B cell (primary cell): ENCODE results near the gene LRRN2. TPM values are rescaled to one million over a fixed set of nuclear protein-coding genes. Genes with fewer than 3 reads are reported as not detected.

Experiments
- ATAC-seq: fragments of 200-7000 bp; cut with Tn5 transposase; one replicate; pipeline ENCODE4 v1.10.0; 2021; ENCODE audit warnings: low read depth, mild to moderate bottlenecking, moderate number of reproducible peaks, moderate library complexity
- CTCF ChIA-PET: fragments of 350-600 bp; sonication (Branson Sonifier 250); formaldehyde crosslinking; loops from one replicate; lab custom pipeline; 2021; ENCODE audit warnings: antibody characterized with exemption, inconsistent platforms; lab: Charles Lee
- POLR2A ChIA-PET: fragments of 350-600 bp; sonication (Branson Sonifier 250); formaldehyde crosslinking; loops from one replicate; lab custom pipeline; 2021; ENCODE audit warnings: antibody characterized with exemption; lab: Charles Lee
- DNase-seq: peaks from one replicate; pipeline ENCODE4 v3.0.0; 2013
- H2AFZ ChIP-seq: 2 replicates; pipeline ENCODE4 v1.6.1; 2012; ENCODE audit warnings: mild to moderate bottlenecking, low read depth, low read length; ENCODE audit not compliant: insufficient read depth, poor library complexity, severe bottlenecking
- H3K27ac ChIP-seq, 2 donors: 1 replicate in 1 of 2; 2 replicates in 1 of 2; pipeline ENCODE4 v1.5.1; 2012 to 2013; ENCODE audit warnings: low read length in 2 of 2, mild to moderate bottlenecking in 2 of 2, moderate library complexity in 1 of 2
- H3K27me3 ChIP-seq, 4 experiments: fragments of 200-600 bp in 1 of 4; sonication (generic) in 1 of 4; replicated peaks in 1 of 4; 1 replicate in 2 of 4; 2 replicates in 2 of 4; pipeline versions ENCODE4 v1.6.1 to v1.7.0; 2013 to 2016; ENCODE audit warnings: low read length in 3 of 4, mild to moderate bottlenecking in 2 of 4, mixed read lengths in 1 of 4, moderate library complexity in 1 of 4; ENCODE audit not compliant: insufficient read depth in 4 of 4, control insufficient read depth in 3 of 4; ENCODE audit errors: control extremely low read depth in 1 of 4
- H3K36me3 ChIP-seq, 2 experiments: replicated peaks in 1 of 2; 1 replicate in 1 of 2; 2 replicates in 1 of 2; pipeline versions ENCODE4 v1.6.1 to v1.7.1; 2013; ENCODE audit warnings: low read length in 1 of 2; ENCODE audit not compliant: insufficient read depth in 2 of 2, control insufficient read depth in 1 of 2; ENCODE audit errors: control extremely low read depth in 1 of 2, extremely low read depth in 1 of 2
- H3K4me1 ChIP-seq, 2 donors: fragments of 200-600 bp in 1 of 2; sonication (generic) in 1 of 2; 1 replicate in 1 of 2; 2 replicates in 1 of 2; pipeline versions ENCODE4 v1.5.1 to v1.6.1; 2013 to 2017; ENCODE audit warnings: low read length in 2 of 2; ENCODE audit not compliant: control insufficient read depth in 2 of 2, insufficient read depth in 2 of 2
- H3K4me2 ChIP-seq: replicated peaks from 2 replicates; pipeline ENCODE3; 2012; ENCODE audit warnings: mild to moderate bottlenecking, low read depth, low read length; ENCODE audit not compliant: poor library complexity, severe bottlenecking
- H3K4me3 ChIP-seq, 5 experiments: fragments of 200-600 bp in 1 of 5; sonication (generic) in 1 of 5; 1 replicate in 3 of 5; 2 replicates in 2 of 5; pipeline versions ENCODE4 v1.5.1 to v1.7.0; 2011 to 2016; ENCODE audit warnings: low read length in 4 of 5, mild to moderate bottlenecking in 4 of 5, low read depth in 2 of 5, control low read depth in 1 of 5, moderate library complexity in 1 of 5; ENCODE audit not compliant: insufficient read depth in 1 of 5; ENCODE audit errors: control extremely low read depth in 1 of 5, extremely low read depth in 1 of 5
- H3K79me2 ChIP-seq: fragments of 200-600 bp; sonication (generic); one replicate; pipeline ENCODE4 v1.6.0; 2016; ENCODE audit warnings: low read length; ENCODE audit not compliant: control insufficient read depth, insufficient read depth
- H3K9ac ChIP-seq: fragments of 200-600 bp; sonication (generic); 2 replicates; pipeline ENCODE4 v1.6.1; 2017; ENCODE audit warnings: mild to moderate bottlenecking, low read length, moderate library complexity
- H3K9me3 ChIP-seq, 3 donors: one replicate each; pipeline versions ENCODE4 v1.6.1 to v1.7.1; 2013; ENCODE audit warnings: low read length in 2 of 3; ENCODE audit not compliant: control insufficient read depth in 2 of 3, insufficient read depth in 1 of 3; ENCODE audit errors: control extremely low read depth in 1 of 3
- H4K20me1 ChIP-seq: 2 replicates; pipeline ENCODE4 v1.6.0; 2012; ENCODE audit warnings: mild to moderate bottlenecking, low read length; ENCODE audit not compliant: insufficient read depth, control insufficient read depth, poor library complexity, severe bottlenecking
- H3K27ac Mint-ChIP-seq: one replicate; pipeline ENCODE4 v1.8.0; 2021; ENCODE audit warnings: mixed read lengths
- H3K27me3 Mint-ChIP-seq: one replicate; pipeline ENCODE4 v1.8.0; 2021; ENCODE audit warnings: mixed read lengths
- H3K4me1 Mint-ChIP-seq: one replicate; pipeline ENCODE4 v1.8.0; 2021; ENCODE audit warnings: mixed read lengths
- H3K4me3 Mint-ChIP-seq: one replicate; pipeline ENCODE4 v1.8.0; 2021; ENCODE audit warnings: mixed read lengths
- H3K9me3 Mint-ChIP-seq: one replicate; pipeline ENCODE4 v1.8.0; 2022; ENCODE audit warnings: mixed read lengths; ENCODE audit not compliant: insufficient read depth
- EZH2 ChIP-seq: IDR thresholded peaks from 2 replicates; pipeline ENCODE4 v1.6.1; 2012; ENCODE audit warnings: borderline replicate concordance, low read depth, mild to moderate bottlenecking, moderate library complexity, low read length; ENCODE audit not compliant: insufficient read depth, poor library complexity, severe bottlenecking
- WGBS: methylation state at CpG from one replicate; pipeline ENCODE4 v1.1.5; 2013; ENCODE audit warnings: missing lambda C conversion rate; ENCODE audit not compliant: insufficient coverage; 5-methylcytosine and 5-hydroxymethylcytosine counted together
- intact Hi-C: fragments of 100-400 bp; cut with micrococcal nuclease; formaldehyde crosslinking; loops from one replicate; pipeline ENCODE4 v1.10.0; 2022
- polyA plus RNA-seq: library from polyadenylated mRNA; depleted of rRNA; stranded (reverse); fragments of >200 nt; gene quantifications from 2 replicates; pipeline ENCODE4 v1.2.3, GENCODE V29; 2012
- total RNA-seq, 2 donors: library from RNA; stranded (reverse); fragments of 120-200 nt in 1 of 2; gene quantifications; 1 replicate in 1 of 2; 2 replicates in 1 of 2; pipeline versions ENCODE4 v1.2.3 to v1.2.4, GENCODE V29; 2013 to 2022
- TF ChIP-seq, protein P1 (sequence below): fragments of 200-600 bp; IDR thresholded peaks from one replicate; pipeline ENCODE4 v1.8.0; 2022; ENCODE audit warnings: antibody characterized with exemption, mild to moderate bottlenecking

LRRN2 gene
- total and polyA plus RNA-seq, 2 donors (not counting 1 experiment from before 2014, with no cell fraction given): not detected

DNA sequence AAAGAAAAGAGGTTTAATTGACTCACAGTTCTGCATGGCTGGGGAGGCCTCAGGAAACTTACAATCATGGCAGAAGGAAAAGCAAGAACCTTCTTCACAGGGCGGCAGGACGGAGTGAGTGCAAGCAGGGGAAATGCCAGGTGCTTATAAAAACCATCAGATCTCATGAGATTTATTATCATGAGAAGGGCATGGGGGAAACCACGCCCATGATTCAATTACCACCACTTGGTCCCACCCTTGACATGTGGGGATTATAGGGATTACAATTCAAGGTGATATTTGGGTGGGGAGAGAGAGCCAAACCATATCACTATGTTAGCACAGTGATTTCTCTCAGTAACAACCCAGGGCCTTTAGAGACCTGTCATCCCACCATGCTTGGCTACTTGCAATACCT is 39.9 kb downstream of the LRRN2 start:
- Histone ChIP-seq H3K27me3 (peaks cover 0 to 14% (median under 1%) of the 10 kb centered on the region in 4 experiments), H3K4me1 (no peaks in the 10 kb centered on the region), H4K20me1 (no peaks in the 10 kb centered on the region), H3K9ac (no peak overlapping the region), H3K27ac (no peak overlapping the region), H3K9me3 (no peaks in the 10 kb centered on the region), H2AFZ (no peak overlapping the region), H3K36me3 (no peaks in the 10 kb centered on the region), H3K4me2 (no peak overlapping the region), H3K79me2 (no peaks in the 10 kb centered on the region), H3K4me3 (no peak overlapping the region)
- no peak overlapping the region for H3K4me3 Mint-ChIP-seq
- POLR2A ChIA-PET: no interaction called here
- CTCF ChIA-PET: no interaction called here
- ATAC-seq: no peak
- intact Hi-C loops: no loop called here
- no peaks in the 10 kb centered on the region for H3K9me3 Mint-ChIP-seq
- no peak for TF ChIP-seq EZH2
- TF ChIP-seq, protein P1, sequence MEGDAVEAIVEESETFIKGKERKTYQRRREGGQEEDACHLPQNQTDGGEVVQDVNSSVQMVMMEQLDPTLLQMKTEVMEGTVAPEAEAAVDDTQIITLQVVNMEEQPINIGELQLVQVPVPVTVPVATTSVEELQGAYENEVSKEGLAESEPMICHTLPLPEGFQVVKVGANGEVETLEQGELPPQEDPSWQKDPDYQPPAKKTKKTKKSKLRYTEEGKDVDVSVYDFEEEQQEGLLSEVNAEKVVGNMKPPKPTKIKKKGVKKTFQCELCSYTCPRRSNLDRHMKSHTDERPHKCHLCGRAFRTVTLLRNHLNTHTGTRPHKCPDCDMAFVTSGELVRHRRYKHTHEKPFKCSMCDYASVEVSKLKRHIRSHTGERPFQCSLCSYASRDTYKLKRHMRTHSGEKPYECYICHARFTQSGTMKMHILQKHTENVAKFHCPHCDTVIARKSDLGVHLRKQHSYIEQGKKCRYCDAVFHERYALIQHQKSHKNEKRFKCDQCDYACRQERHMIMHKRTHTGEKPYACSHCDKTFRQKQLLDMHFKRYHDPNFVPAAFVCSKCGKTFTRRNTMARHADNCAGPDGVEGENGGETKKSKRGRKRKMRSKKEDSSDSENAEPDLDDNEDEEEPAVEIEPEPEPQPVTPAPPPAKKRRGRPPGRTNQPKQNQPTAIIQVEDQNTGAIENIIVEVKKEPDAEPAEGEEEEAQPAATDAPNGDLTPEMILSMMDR: no peak
- DNase-seq: no peak
- H3K4me1 Mint-ChIP-seq: no peaks in the 10 kb centered on the region
- H3K27me3 Mint-ChIP-seq: peaks cover 18% of the 10 kb centered on the region
- 93% methylated on average over 2 of the region's 3 CpGs for WGBS
- no peak overlapping the region for H3K27ac Mint-ChIP-seq

DNA sequence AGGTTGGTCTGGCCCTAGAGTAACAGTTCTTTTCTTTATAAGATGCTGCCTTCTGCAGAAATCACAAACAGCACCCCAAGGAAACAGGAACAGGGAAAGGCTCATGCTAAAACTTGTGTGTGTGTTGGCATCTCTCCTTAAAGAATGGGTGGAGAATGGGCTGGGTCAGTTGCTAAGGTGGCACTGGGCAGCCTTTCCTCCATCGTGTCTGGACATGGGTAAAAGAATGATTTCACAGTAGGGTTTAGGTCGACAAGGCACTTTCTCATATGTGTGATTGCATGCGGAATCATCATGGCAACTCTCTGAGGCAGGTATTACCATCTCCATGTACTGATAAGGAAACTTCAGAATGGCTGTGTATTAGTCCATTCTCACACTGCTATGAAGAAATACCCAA is 40.3 kb downstream of the LRRN2 start:
- no peaks in the 10 kb centered on the region for H3K36me3 ChIP-seq
- Mint-ChIP-seq H3K9me3 (no peaks in the 10 kb centered on the region), H3K27ac (no peak overlapping the region), H3K4me1 (no peaks in the 10 kb centered on the region), H3K27me3 (peaks cover 18% of the 10 kb centered on the region), H3K4me3 (no peak overlapping the region)
- ATAC-seq (no peak), DNase-seq (no peak)
- no peak overlapping the region for H3K27ac ChIP-seq
- H3K79me2 ChIP-seq: no peaks in the 10 kb centered on the region
- no peak overlapping the region for H2AFZ ChIP-seq
- TF ChIP-seq EZH2: no peak
- TF ChIP-seq, protein P1: no peak
- H3K4me3 ChIP-seq: no peak overlapping the region
- no peak overlapping the region for H3K4me2 ChIP-seq
- no peaks in the 10 kb centered on the region for H3K4me1 ChIP-seq
- 66% methylated on average over 2 of the region's 3 CpGs for WGBS
- CTCF ChIA-PET: no interaction called here
- POLR2A ChIA-PET: no interaction called here
- no peaks in the 10 kb centered on the region for H4K20me1 ChIP-seq
- no peak overlapping the region for H3K9ac ChIP-seq
- H3K27me3 ChIP-seq: peaks cover 0 to 14% (median under 1%) of the 10 kb centered on the region in 4 experiments
- intact Hi-C loops: no loop called here
- H3K9me3 ChIP-seq: peaks cover 0 to under 1% (median 0%) of the 10 kb centered on the region in 3 donors
